Uterus (tissue), 4 donors: ENCODE measurements around the gene SERPINB10. TPM values are rescaled to one million over a fixed set of nuclear protein-coding genes. Genes with fewer than 3 reads are reported as not detected.

ENCODE experiments used
- DNase-seq, 2 donors: peaks; one replicate each; pipeline ENCODE4 v3.0.0-alpha.2; 2019 to 2020
- H3K27ac ChIP-seq, 2 donors: fragments of 200-600 bp; sonication (generic); 1 replicate in 1 of 2; 2 replicates in 1 of 2; pipeline ENCODE4 v1.5.1; 2016 to 2018
- H3K27me3 ChIP-seq, 2 donors: fragments of 200-600 bp; sonication (generic); one replicate each; pipeline ENCODE4 v1.5.1; 2018 to 2019; ENCODE audit warnings: control low read depth in 1 of 2
- H3K36me3 ChIP-seq, 2 donors: fragments of 200-600 bp; sonication (generic); one replicate each; pipeline ENCODE4 v1.5.1; 2019; ENCODE audit warnings: control low read depth in 1 of 2
- H3K4me1 ChIP-seq, 2 donors: fragments of 200-600 bp; sonication (generic); one replicate each; pipeline ENCODE4 v1.5.1; 2018 to 2019; ENCODE audit warnings: control low read depth in 1 of 2
- H3K4me3 ChIP-seq, 2 donors: fragments of 200-600 bp; sonication (generic); 1 replicate in 1 of 2; 2 replicates in 1 of 2; pipeline ENCODE4 v1.5.1; 2018 to 2019; ENCODE audit warnings: mild to moderate bottlenecking in 1 of 2
- H3K9me3 ChIP-seq, 2 donors: fragments of 200-600 bp; sonication (generic); one replicate each; pipeline ENCODE4 v1.5.1; 2019; ENCODE audit warnings: control low read depth in 1 of 2
- CTCF ChIP-seq, 4 experiments: fragments of 200-600 bp in 2 of 4; fragments of 450-650 bp in 2 of 4; sonication (generic) in 2 of 4; IDR thresholded peaks; one replicate each; pipeline ENCODE4 v1.5.1; 2016 to 2019; ENCODE audit warnings: antibody characterized with exemption in 4 of 4, mild to moderate bottlenecking in 2 of 4, moderate library complexity in 1 of 4
- POLR2A ChIP-seq, 2 donors: fragments of 450-650 bp; IDR thresholded peaks; one replicate each; pipeline ENCODE4 v1.6.1; 2016; ENCODE audit warnings: antibody characterized with exemption in 2 of 2, mild to moderate bottlenecking in 1 of 2, moderate library complexity in 1 of 2
- intact Hi-C: fragments of 100-400 bp; cut with DNase I; formaldehyde crosslinking; loops from one replicate; pipeline ENCODE4 v1.15.1; 2023; ENCODE audit warnings: low total_unique reads
- total RNA-seq, 4 donors: library from RNA; depleted of rRNA in 3 of 4; stranded (reverse); fragments of >200 nt in 3 of 4; gene quantifications; one replicate each; pipeline versions ENCODE4 v1.1.0 to v1.2.4, GENCODE V29; 2014 to 2023
- donor health status: DM: yes; HTN: yes; CAD: no.

The SERPINB10 gene
- total RNA-seq, 4 donors from 2014 or later: not detected

DNA sequence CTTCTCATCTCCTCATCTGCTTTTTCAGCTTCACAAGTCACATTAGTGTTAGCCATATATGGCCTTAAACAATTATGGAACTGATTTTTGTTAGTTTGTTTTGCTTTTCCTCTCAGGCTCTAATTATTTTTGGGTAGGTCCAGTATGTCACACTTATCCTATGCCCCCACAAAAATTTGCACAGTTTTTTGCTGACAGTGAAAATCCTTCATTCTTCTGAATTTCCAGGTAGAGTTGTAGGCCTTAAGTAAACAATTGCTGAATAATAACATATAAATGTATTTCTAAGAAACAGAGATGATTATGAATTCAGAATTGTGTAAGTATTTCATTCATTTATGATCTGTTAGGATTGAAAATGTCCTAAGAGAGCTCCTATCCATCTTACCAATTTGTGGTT lies 8.6 kb upstream of the SERPINB10 start:
- H3K36me3 ChIP-seq: no peaks in the 10 kb centered on the region
- H3K4me1 ChIP-seq: no peaks in the 10 kb centered on the region
- intact Hi-C loops: no loop called here
- TF ChIP-seq CTCF (IDR thresholded peaks at IDR 0.05) (no peak), POLR2A (IDR thresholded peaks at IDR 0.05) (no peak)
- no peak overlapping the region for H3K27ac ChIP-seq
- H3K4me3 ChIP-seq: no peak overlapping the region
- no peak for DNase-seq
- no peaks in the 10 kb centered on the region for H3K9me3 ChIP-seq
- no peaks in the 10 kb centered on the region for H3K27me3 ChIP-seq

DNA sequence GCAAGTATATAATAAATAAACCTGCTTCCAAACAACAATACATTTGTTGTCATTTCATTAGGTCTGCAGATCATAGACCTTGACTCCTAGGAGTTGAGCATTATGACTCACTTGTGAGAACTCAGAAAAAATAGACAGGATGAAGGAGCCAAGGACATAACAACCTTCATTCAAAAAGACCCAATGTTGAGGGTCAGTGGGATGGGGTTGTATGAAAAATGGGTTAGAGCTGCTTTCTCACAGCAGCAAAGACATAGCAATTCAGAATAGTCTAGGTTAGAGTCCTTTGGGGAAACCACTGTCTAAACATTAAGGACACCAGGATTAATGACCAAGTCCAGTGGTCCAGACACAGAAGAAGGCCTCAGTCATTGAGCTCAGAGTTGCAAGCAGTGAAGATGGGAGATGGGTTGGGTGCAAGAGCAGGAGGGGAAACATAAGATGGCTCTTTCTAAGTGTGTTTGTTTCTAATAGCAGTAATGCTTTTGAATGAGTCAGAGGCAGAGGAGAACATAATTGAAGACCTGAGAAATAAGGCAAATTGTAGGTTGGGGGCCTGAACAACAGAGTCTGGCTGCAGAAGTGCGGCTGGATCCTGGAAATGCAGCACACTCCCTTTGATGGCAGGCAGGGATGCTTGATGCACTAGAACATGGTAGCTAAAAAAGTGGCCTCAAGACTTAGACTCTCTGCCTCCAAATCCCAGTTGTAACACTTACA lies 3.7 kb upstream of the SERPINB10 start:
- Histone ChIP-seq H3K4me1 (no peaks in the 10 kb centered on the region), H3K27ac (no peak overlapping the region), H3K9me3 (no peaks in the 10 kb centered on the region), H3K36me3 (no peaks in the 10 kb centered on the region), H3K4me3 (no peak overlapping the region), H3K27me3 (no peaks in the 10 kb centered on the region)
- no peak for DNase-seq
- intact Hi-C loops: no loop called here
- no peak for TF ChIP-seq CTCF (IDR thresholded peaks at IDR 0.05)
- TF ChIP-seq POLR2A (IDR thresholded peaks at IDR 0.05): no peak

DNA sequence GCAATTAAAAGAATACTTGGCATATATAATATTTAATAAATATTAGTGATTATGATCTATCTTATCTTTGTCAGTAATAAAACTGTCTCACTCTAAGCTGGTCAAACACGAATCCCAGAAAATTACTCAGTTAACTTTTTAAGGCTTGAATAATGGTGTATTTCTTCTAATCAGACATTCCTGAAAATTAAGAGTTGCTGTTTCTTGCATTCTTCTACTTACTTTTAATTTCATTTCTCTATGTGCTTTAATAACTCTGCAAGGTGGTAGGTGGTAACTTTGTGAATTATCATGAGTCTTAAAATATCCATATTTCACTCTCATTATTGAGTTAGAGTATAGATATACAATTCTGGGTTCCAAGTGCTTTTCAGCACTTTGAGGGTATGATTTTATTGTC lies 3.1 kb upstream of the SERPINB10 start:
- Histone ChIP-seq H3K36me3 (no peaks in the 10 kb centered on the region), H3K4me1 (no peaks in the 10 kb centered on the region), H3K27me3 (no peaks in the 10 kb centered on the region), H3K27ac (no peak overlapping the region), H3K4me3 (no peak overlapping the region), H3K9me3 (no peaks in the 10 kb centered on the region)
- DNase-seq: no peak
- intact Hi-C loops: no loop called here
- TF ChIP-seq POLR2A (IDR thresholded peaks at IDR 0.05): no peak
- TF ChIP-seq CTCF (IDR thresholded peaks at IDR 0.05): no peak

DNA sequence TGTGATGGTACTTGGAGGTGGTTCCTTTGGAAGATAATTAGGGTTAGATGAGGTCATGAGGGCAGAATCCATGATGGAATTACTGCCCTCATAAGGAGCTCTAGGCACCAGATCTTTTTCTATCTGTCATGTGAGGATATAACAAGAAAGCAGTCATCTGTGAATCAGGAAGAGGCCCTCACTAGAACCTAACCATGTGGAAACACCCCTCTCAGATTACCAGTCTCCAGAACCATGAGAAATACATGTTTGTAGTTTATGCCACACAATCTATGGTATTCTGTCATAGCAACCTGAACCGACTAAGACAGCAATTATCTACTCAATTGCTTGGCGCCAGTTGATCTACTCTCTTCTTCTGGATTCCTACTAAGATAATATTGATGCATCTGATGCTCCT lies 2.4 kb upstream of the SERPINB10 start:
- Histone ChIP-seq H3K36me3 (no peaks in the 10 kb centered on the region), H3K9me3 (no peaks in the 10 kb centered on the region), H3K4me3 (no peak overlapping the region), H3K27me3 (no peaks in the 10 kb centered on the region), H3K27ac (no peak overlapping the region), H3K4me1 (no peaks in the 10 kb centered on the region)
- no peak for DNase-seq
- intact Hi-C loops: no loop called here
- TF ChIP-seq POLR2A (IDR thresholded peaks at IDR 0.05) (no peak), CTCF (IDR thresholded peaks at IDR 0.05) (no peak)

- Histone ChIP-seq H3K27ac (no peak overlapping the region), H3K9me3 (no peaks in the 10 kb centered on the region), H3K4me1 (no peaks in the 10 kb centered on the region), H3K36me3 (no peaks in the 10 kb centered on the region), H3K4me3 (no peak overlapping the region), H3K27me3 (no peaks in the 10 kb centered on the region)
- TF ChIP-seq CTCF (IDR thresholded peaks at IDR 0.05) (no peak), POLR2A (IDR thresholded peaks at IDR 0.05) (no peak)
- intact Hi-C loops: no loop called here
- no peak for DNase-seq
Observed at GRCh38 chr18:63906056-63906455, 1.7 kb upstream of the SERPINB10 start.
